Femur (tissue), 1 donor: ENCODE data around the gene RNASE4.
A peak's percentile ranks its signal among the peaks of the same experiment; 100 is the strongest.
"Not testable (repeated sequence)": the region's sequence is repeated elsewhere in the genome, so short reads cannot be mapped to it uniquely, and the experiment has no call there.

Experiments
- DNase-seq: peaks from one replicate; pipeline ENCODE4 v3.0.0-alpha.2; 2017

The RNASE4 gene

DNA sequence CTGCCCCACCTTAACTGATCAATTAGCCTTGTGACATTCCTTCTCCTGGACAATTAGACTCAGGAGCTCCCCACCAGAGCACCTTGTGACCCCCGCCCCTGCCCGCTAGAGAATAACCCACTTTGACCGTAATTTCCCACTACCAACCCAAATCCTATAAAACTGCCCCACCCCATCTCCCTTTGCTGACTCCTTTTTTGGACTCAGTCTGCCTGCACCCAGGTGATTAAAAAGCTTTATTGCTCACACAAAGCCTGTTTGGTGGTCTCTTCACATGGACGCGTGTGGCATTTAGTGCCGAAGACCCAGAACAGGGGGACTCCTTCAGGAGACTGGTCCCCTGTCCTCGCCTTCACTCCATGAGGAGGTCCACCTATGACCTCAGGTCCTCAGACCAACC lies 16.6 kb downstream of the RNASE4 start:
- not testable (repeated sequence) for DNase-seq

DNA sequence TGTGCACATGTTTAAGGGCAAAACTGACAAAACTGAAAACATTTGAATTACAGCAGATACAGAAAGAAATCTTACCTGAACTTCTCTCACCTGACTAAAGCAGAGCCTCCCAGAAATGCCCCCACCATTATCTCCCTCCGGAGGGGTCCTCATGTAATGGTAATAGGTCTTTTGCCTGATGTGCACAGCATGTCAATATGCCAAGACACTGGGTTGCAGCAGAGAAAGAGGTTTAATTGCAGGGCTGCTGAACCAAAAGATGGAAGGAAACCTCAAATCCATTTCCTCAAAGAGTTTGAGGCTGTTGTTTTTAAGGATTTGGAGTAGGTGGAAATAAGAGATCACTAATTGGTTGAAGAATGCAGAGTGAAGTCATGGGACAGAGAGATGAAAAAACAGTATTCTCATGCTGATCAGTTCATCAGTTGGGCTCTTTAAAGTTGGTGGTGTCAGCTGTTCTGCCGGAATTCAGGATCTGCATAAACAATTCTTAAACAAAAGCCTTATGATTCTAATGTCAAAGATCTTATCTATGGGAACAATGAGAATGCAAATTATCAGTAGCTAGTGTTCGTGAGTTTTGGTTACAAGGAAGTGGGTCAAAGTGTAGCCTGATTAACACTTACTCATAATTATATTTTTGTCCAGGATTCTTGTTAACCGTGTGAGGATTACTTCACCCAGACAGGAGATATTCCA lies 22.4 kb downstream of the RNASE4 start:
- no peak for DNase-seq

DNA sequence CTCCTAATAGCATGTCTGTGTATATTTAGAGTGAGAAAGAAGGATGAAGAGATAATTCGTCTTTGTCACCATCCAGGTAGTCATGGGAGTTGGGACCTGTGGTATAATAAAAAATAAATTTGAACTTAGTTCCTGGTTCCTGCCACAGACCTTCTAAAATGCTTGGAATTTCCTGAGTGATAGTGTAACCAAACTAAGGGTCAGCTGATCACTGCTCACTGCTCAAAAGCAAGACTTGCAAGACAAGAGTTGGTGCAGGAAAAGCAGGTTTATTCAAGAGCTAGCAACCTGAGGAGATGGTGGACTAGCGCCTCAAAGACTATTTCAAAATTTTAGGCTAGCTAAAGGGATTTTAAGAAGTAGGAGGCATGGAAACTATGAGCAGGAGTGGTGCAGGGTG lies 23.3 kb downstream of the RNASE4 start:
- no peak for DNase-seq

DNA sequence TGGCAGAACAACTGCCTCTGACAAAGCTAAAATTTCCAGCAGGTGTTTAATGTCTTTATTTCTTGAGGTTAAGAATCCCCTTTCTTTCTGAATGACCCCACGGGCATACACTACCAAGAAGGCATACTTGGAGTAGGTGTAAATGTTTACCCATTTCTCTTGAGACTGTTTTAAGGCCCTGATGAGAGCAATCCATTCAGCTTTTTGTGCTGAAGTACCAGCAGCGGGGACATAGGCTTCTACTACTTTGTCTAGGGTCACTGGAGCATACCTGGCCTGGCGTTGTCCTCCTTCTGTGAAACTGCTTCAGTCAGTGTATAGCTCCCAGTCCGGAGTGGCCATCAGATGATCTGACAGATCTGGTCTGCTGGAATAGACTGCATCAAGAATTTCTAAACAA lies 26.9 kb downstream of the RNASE4 start:
- DNase-seq, result no peak

DNA sequence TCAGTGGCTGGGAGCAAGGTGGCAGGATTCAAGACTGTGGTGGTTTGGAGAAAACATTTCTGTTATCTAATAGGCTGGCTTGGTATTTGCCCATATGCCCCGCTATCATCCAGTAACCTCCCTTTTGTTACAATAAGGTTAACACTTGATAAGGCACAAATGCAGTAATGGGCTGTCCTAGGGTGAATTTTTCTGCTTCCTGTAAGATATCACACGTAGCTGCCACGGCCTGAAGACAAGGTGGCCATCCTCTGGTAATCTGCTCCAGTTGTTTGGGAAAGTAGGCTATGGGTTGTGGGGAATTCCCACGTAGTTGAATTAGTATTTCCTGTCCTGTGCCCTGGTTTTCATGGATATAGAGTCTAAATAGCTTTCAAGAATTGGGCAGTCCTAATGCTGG lies 27.3 kb downstream of the RNASE4 start:
- no peak for DNase-seq

DNA sequence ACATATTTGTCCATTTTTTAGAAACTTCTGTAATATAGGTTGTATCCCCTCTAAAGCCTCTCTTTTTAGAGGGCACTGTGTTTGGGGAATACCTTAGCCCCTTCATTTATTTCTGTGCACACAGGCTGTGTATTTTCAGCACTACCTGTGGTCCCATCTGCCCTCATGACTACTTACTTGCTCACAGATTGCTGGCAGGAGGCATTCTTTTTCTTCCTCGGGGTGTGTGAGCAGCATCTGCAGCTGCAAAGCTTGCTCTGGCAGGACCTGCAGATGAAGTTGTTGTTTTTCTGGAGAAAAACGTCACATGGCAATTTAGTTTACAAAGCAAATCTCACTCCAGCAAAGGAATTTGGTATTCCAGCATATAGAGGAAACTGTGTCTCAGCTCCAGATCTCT lies 28.5 kb downstream of the RNASE4 start:
- no peak for DNase-seq

DNA sequence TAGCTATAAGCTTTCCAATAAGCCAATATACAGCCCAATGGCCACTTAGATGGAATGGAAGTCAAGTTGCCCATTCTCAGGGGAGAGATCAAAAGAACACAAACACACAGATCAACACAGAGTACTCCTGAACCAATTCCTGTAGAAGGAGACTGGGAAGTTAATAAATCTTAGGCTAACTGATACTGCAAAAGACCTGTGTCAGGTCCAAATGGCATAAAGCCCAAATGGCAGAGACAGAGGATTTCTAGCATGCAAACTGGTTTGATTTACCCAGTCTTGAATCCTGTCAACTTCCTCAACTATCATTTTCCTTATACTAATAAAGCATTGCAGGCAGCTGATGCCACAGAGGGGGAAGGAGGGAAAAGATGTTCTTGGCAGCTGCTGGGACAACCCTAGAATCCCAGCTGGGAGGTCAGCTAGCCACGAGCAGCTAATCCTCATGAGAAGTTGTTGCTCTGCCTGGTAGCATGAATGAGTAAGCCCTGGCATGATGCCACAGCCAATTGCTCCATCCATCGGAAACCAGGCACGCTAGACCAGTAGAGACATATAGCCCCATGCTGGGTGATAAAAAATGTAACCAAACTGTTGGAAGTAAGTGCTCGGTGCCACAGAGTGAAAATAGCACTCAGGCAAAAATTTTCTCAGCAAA lies 30.4 kb downstream of the RNASE4 start:
- peak; percentile 18 for DNase-seq

DNA sequence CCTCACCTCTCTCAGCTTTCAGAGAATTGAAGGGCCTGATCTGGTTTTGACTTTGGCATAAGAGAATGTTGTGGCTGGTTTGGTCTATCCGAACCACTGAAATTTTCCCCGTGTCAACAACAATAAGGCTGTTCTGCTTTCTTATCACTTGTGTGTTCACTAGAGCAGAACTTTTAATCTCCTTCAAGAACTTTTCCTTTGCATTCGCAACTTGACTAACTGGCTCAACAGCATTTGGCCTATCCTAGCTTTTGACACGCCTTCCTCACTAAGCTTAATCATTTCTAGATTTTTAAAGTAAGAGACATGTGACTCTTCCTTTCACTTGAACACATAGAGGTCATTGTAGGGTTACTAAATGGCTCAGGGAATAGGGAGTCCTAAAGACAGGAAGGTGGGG lies 35.4 kb downstream of the RNASE4 start:
- no peak for DNase-seq

DNA sequence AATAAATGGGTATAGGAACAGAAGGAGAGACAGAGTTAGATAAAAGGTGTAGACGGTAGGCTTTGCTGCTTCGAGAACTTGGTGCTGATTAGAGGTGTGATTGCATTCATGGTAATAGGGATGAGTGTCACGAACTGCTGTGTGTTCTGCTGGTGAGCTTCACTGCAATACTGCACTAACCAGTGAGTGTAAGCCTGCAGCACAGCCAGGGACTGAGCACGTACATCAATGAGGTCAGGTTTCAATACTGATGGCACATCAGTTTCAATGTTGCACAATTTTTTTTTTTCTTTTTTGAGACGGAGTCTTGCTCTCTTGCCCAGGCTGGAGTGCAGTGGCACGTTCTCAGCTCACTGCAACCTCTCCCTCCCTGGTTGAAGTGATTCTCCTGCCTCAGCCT lies 36.4 kb downstream of the RNASE4 start:
- DNase-seq, result no peak

DNA sequence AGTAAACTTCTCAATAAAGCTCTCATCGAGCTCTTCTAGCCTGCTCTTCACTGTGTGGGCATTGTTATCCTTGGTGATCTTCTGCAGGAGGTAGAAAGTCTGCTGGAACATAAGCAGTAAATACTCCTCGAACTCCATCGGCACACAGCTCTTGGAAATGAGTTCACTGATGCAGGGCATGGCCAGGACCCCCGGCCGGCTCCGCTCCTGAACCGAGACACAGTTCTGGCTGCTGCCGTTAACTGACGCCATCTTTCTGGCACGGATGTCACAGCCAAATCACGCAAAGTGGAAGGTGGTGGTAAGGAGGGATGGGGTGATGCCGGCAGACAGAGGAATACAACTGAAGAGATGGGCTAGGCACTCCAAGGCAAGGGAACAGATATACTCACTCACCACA lies 37.7 kb downstream of the RNASE4 start:
- no peak for DNase-seq

DNA sequence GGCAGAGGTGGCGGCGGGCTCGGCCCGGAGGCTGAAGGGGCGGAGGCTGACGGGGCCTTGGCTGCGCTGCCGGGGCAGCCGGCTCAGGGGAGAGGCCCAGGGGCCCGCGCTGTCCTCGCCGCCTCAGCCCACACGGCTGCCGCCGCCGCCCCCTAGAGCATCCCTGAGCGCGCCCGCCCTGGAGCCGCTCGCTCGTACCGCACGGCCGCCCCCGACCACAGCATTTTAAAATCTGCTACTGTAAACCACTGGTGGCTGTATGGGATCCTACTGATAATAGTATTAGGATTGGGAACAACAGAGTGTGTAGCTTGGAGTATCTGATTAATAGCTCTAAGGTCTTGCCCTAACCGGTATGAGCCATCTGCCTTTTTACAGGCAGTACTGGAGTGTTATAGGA lies 39.1 kb downstream of the RNASE4 start:
- no peak for DNase-seq

DNA sequence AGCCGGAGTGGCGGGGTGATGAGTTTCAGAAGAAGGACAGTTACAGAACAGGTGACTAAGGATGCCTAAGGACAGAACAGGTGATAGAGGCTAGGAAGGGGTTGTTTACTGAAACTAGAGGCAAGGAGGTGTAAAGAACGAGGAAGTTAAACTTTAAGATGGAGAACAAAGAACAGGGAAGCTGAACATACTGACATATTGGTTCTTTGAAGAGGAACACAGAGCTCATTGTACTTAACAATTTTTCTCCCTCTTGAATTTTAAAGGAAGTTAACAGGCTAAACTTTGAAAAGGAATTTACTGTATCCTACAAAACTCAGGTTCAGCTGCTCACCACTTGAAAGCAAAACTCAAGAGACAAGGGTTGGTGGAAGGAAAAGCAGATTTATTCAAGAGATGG lies 41.8 kb downstream of the RNASE4 start:
- not testable (repeated sequence) for DNase-seq

DNA sequence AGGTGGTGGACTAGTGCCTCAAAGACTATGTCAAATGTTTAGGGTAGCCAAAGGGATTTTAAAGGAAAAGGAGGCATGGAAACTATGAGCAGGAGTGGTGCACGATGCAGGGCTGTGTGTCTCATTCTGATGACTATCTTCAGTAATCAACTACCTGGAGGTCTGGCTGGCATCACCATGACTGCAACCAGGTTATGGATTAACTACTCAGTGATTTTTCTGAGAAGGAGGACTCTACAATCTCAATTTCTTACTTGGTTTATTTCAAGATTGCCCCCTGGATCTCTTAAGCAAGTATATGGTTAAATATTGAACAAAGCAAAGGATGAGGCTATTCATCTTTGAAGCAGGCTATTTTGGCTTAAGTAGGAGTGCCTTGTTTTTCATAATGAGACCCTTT lies 42.2 kb downstream of the RNASE4 start:
- no peak for DNase-seq

DNA sequence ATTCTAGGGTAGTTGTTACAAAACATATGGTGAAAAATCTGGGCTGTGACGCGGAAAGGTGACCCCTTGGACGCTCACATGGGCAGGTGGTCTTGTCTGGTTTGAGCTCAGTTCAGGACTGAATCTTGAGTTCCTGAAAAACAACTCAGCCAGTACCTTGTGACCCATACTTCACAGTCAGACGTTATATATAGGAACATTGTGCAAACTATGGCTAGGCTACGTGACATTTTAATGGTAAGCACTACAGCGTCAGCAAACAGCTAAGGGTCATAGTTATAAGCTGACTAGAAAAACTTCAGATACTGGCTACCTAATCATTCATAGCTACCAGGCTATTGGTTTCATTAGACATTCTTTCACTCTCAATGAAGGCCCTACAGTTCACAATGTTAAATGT lies 46.5 kb downstream of the RNASE4 start:
- no peak for DNase-seq

DNA sequence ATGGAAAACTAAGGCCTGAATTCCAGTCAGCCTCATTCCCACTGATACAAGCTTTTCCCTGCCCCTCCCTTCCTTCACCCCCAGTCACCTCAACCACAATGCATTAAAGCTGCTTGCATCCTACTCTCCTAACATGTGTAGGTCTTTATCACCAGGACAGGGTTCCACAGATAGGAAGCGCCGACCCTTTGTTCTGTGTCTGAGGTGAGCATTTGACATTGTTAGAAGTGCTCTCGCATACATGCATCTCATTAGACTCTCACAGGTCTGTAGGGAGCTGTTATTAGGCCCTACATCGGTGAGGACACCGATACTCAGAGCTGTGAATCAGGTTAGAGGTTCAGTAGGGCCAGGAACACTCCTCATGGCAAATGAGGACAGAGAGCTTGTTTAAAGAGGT lies 48.1 kb downstream of the RNASE4 start:
- DNase-seq, result no peak

DNA sequence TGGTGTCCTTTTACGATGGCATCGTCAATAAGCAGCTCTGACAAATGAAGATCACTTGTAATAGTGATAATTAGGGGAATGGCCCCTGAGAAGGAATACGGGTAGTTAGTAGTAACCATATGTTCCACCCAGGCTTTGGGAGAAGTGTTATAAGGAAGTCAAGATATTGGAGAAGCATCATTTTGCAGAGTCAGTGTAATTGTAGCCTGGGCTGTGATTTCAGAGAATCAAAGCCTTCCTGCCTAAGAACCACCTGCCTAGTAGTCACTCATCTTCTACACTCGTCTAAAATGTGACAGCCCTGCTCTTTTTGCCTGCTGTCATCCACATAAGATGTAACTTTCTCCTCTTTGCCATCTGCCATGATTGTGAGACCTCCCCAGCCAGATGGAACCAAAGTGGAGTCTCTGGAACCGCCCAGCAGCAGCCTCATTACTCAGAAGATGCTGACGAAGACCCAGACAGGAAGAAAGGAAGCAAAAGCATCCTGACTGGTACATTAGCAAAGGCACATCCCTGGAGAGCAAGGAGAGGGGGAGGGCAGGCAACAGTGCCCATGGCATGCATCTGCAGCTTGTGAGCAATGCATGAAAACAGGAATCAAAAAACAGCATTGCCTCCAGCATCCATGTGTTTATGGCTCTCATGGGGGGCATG lies 48.7 kb downstream of the RNASE4 start:
- no peak for DNase-seq

DNA sequence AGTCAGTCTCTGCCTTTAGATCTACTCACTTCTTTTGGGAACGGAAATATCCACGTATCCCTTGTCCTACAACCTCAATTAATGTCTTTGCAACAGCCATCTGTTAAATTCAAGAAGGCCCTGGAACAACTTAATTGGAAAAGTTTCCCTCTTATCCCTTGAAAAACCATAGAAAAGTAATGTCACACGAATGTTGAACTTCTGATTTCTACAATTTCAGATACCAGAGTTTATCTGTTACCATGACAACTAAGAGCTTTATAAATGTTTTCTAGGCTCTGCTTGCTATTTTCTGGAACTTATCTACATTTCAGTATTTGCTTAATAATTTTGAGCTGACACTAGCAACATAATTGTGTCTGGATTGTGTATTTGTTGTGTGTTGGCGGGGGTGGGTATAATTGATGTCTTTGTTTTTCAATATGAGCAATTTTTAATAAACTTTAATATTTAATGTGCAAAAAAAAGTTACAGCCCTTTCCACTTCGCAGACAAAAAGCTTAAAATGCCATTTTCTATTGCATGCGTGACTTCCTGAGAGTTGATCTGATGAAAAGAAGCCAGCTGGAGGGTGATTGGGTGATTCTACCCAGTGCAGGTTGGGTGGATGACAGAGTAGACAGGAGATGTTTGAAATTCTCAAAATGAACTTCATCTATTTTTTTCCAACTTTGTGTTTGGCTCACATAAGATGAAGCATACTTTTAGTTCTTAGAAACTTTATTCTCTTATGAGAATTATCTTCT lies 49.5 kb downstream of the RNASE4 start:
- DNase-seq, result no peak

DNA sequence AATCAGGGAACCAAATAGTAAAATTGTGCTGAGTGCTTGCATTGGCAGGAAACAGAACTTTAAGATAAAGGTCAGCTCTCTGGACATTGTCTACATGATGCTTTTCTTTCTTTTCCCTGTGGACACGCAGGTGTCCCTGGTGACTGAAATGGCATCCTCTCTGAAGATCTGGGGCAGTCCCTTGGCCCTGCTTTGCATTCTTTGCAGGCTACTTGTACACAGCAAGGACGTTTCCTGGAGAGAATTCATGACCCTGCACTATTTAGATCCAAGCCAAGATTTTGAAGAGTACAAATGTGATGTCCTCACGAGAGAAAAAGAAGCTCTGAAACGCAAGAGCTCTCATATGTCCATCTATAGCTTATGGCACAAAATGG lies 50.1 kb downstream of the RNASE4 start:
- DNase-seq, result no peak

DNA sequence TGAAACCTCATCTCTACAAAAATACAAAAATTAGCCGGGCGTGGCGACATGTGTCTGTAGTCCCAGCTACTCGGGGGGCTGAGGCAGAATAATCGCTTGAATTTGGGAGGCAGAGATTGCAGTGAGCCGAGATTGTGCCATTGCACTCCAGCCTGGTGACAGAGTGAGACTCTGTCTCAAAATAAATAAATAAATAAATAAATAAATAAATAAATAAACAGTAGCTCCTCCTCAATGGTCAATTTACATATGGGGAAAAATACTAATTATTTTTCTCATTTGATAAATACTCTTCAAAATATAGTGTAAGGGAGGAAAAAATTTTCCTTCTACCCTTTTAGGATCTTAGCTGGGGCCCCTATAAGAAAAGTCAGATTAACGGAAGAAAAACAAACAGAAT lies 53.9 kb downstream of the RNASE4 start:
- not testable (repeated sequence) for DNase-seq

DNA sequence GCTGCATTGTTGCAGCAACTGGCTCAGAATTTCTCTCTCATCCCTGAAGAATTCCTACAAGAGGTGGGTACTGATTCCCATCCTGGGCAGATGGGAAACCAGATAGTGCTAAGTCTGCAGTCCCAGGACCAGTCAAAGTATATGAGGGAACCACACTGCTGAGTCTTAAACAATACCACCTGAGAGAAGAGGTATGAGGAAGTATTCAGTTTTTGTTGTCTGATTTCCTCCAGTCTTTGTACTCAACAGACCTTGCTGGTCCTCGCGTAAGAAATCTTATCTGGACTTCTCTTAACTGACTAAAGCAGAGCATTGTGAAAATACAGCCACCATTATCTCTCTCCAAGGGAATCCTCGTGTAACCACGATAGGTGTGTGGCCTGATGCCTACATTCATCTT lies 57.8 kb downstream of the RNASE4 start:
- no peak for DNase-seq

DNA sequence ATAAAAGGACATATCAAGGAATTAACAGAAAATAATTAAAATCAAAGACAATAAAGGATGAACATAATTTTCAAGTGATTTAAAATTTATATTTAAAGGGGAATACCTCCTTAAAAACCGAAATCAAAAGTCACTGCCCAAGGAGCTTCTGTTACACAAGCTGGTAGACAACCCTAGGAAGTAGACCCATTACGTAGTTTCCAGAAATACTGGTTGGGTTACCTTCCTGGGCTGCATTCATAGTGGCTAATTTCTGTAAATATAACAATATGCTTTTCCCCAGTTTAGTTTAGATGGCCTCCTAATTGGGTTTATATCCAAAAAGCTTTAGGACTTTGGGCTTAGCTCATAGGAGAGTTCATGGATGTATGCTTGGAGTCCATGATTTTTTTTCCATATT lies 59.2 kb downstream of the RNASE4 start:
- DNase-seq, result no peak

DNA sequence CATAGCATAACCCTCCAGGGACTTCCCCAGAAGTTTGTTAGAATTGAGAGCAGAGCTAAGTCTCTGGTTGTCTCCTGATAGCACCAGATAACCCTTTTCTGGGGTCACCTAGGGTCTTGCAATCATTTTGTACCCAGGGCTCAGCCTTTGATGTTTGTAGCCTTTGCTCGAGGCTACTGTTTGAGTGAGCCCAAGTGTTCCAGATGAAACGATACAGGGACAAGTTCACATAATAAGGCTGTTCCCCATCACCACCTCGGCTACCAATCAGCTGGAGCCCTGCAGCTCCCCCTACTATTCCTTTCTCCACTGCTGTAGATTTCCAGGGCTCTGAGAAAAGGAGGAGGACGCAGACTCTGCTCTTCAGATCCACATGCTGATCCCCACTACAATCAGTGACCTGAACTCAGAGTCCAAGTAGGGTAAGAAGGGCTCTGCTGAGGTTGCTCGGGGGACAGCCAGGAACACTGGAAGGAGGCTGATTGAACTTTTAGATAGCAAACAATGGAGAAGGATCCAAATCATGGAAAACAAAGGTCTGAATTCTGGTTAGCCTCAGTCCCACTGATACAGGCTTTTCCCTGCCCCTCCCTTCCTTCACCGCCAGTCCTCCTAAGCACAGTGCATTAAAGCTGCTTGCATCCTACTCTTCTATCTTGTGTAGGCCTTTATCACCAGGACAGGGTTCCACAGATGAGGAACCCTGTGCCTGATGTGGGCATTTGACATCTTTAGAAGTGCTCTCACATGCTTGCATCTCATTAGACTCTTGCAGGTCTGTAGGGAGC lies 61.4 kb downstream of the RNASE4 start, which contains the start of gene EDDM3A:
Gene EDDM3A (plus strand): TSS at position 317 of the 788 bp plus-strand sequence. CDS start 1,694 bp downstream, outside the sequence.
- DNase-seq, result no peak

DNA sequence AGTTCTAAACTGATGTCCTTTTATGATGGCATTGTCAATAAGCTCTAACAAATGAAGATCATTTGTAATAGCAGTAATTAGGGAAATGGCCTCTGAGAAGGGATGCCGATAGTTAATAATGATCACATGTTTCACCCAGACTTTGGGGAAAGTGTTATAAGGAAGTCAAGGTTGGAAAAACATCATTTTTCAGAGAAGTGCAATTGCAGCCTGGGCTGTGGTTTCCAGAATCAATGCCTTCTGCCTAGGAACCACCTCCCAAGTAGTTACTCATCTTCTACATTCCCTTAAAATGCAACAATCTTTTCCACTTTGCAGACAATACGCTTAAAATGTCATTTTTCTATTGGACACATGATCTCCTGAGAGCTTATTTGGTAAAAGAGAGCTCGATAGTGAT lies 62.2 kb downstream of the RNASE4 start:
- DNase-seq, result no peak
